H1 (cell line): Measurements from ENCODE around the gene C17orf107. TPM values are rescaled to one million over a fixed set of nuclear protein-coding genes. Genes with fewer than 3 reads are reported as not detected.

ENCODE experiments used
- ATF2 ChIP-seq: IDR thresholded peaks from 2 replicates; pipeline ENCODE4 v1.6.1; 2012; ENCODE audit warnings: low read length, inconsistent platforms
- ATF3 ChIP-seq: IDR thresholded peaks from 2 replicates; pipeline ENCODE4 v1.6.1; 2011; ENCODE audit warnings: low read depth, mild to moderate bottlenecking, low read length; ENCODE audit not compliant: insufficient read depth
- CHD7 ChIP-seq: fragments of 300-600 bp; sonication (generic); IDR thresholded peaks from 2 replicates; pipeline ENCODE4 v1.7.1; 2012; ENCODE audit warnings: low read length, moderate library complexity, mild to moderate bottlenecking, inconsistent platforms; ENCODE audit not compliant: insufficient replicate concordance
- GTF2F1 ChIP-seq: IDR thresholded peaks from 2 replicates; pipeline ENCODE4 v1.6.1; 2012; ENCODE audit warnings: low read depth, low read length, improper control_type of control experiment, borderline replicate concordance
- JUND ChIP-seq: IDR thresholded peaks from 2 replicates; pipeline ENCODE4 v1.6.1; 2011; ENCODE audit warnings: mild to moderate bottlenecking, improper control_type of control experiment, low read length
- SIN3A ChIP-seq, 2 experiments: IDR thresholded peaks in 1 of 2; conservative IDR thresholded peaks in 1 of 2; 2 replicates each; pipeline ENCODE4 v1.6.1; 2011 to 2012; ENCODE audit warnings: low read length in 2 of 2, improper control_type of control experiment in 1 of 2, low read depth in 1 of 2, mild to moderate bottlenecking in 1 of 2
- TCF12 ChIP-seq: IDR thresholded peaks from 2 replicates; pipeline ENCODE4 v1.6.1; 2011; ENCODE audit warnings: low read depth, mild to moderate bottlenecking, low read length
- USF2 ChIP-seq: IDR thresholded peaks from 2 replicates; pipeline ENCODE4 v1.6.1; 2011; ENCODE audit warnings: low read length, improper control_type of control experiment
- polyA plus RNA-seq, 7 experiments: library from polyadenylated mRNA; depleted of rRNA in 3 of 7; stranded (reverse) in 5 of 7; unstranded in 2 of 7; fragments of >200 nt in 5 of 7; fragments of 200-250 nt in 2 of 7; gene quantifications; 1 replicate in 5 of 7; 2 replicates in 1 of 7; 4 replicates in 1 of 7; pipeline versions ENCODE4 v1.2.1 to v1.2.3, GENCODE V29; 2011 to 2013; ENCODE audit warnings: missing spikeins in 2 of 7, mixed read lengths in 2 of 7
- total RNA-seq: library from RNA; stranded (reverse); fragmentation: NEBNext Ultra II Directional; extraction: Animal tissue kit (Norgen Biotek cat#: 25700); gene quantifications from 2 replicates; pipeline ENCODE4 v1.2.1, GENCODE V29; 2021

The C17orf107 gene
- total and polyA plus RNA-seq, 2 of the 8 experiments (the other 6 are each of a cell fraction or from before 2014, with no cell fraction given) = 0.39 to 0.45 TPM

- no peak for TF ChIP-seq CHD7
- no peak for TF ChIP-seq ATF2
- no peak for TF ChIP-seq SIN3A (conservative IDR thresholded peaks at IDR 0.05 in 1 of 2, IDR thresholded peaks at IDR 0.05 in 1 of 2; ENCODE audit: low read depth in 1 of 2, low read length in 2 of 2)
- no peak for TF ChIP-seq ATF3
- no peak for TF ChIP-seq USF2
- TF ChIP-seq TCF12 = no peak
- no peak for TF ChIP-seq GTF2F1
- no peak for TF ChIP-seq JUND
Measured at GRCh38 chr17:4880857-4881256, 18.5 kb upstream of the C17orf107 start (continued).
